Measurements from ENCODE around the gene KCNH3.

GRCh38 chr12:49533331-49533730 lies 5.5 kb upstream of the KCNH3 start:
- TF ChIP-seq CTCF (IDR thresholded peaks at IDR 0.05) = no peak
- no peak for TF ChIP-seq ZFX (IDR thresholded peaks at IDR 0.05; ENCODE audit: borderline replicate concordance)
